Measurements from ENCODE around the gene TTC39C.

TTC39C gene

DNA sequence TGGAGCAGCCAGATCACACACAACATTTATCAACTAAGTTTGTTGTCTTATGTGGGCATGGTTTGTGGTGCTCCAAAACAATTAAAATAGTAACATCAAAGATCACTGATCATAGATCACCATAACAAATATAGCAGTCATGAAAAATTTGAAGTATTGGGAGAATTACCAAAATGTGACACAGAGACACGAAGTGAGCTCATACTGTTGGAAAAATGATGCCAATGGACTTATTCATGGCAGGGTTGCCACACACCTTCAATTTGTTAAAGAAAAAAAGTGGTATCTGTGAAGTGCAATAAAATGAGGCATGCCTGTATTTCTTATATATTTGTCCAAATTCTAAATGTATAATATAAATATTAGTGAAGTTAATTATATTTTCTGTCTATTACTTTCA lies 81.4 kb downstream of the TTC39C start:
- TF ChIP-seq EGR1 (IDR thresholded peaks at IDR 0.05) (no peak), TEAD4 (IDR thresholded peaks at IDR 0.05) (no peak), MAX (IDR thresholded peaks at IDR 0.05) (no peak), USF1 (IDR thresholded peaks at IDR 0.05) (no peak)

DNA sequence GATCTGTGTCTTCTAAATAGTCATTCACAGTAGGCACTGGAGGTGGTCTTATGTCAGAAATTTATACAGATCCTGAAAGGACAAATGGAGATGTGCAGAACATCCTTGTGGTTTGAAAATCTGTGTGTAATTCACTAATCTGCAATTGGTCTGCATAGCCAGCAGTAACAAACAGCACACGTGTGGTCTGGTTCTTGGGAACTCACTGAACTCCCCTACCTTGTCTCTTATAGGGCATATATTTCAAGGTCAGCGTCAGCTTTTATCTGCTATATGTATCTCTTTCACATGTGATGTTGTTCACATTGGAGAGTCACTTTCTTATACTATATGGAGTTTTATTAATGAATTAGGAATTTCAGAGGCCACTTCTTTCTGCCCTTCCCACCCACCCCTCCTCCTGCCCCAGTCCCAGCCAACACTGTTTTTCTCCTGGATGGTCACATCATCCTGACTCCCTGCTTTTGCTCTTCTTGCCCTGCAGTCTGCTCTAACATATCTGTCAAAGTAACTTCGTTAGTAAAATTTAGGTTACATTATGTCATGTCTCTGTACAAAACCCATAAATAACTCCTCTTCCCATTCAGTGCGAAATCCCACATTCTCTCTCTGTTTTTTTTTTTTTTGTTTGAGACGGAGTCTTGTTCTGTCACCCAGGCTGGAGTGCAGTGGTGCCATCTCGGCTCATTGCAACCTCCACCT lies 88.9 kb downstream of the TTC39C start:
- no peak for TF ChIP-seq MAX (IDR thresholded peaks at IDR 0.05)
- no peak for TF ChIP-seq CREB1 (IDR thresholded peaks at IDR 0.05; ENCODE audit: low read depth)
- no peak for TF ChIP-seq REST (IDR thresholded peaks at IDR 0.05; ENCODE audit: low read depth)
- no peak for TF ChIP-seq TCF12 (IDR thresholded peaks at IDR 0.05; ENCODE audit: low read depth)
- TF ChIP-seq ZBTB7A (IDR thresholded peaks at IDR 0.05; ENCODE audit: low read depth) = no peak
- no peak for TF ChIP-seq FOXM1 (IDR thresholded peaks at IDR 0.05; ENCODE audit: borderline replicate concordance, low read depth)
- no peak for TF ChIP-seq CEBPB (IDR thresholded peaks at IDR 0.05)
- TF ChIP-seq EP300 (IDR thresholded peaks at IDR 0.05; ENCODE audit: borderline replicate concordance) = no peak
- no peak for TF ChIP-seq EGR1 (IDR thresholded peaks at IDR 0.05)
- TF ChIP-seq TEAD4 (IDR thresholded peaks at IDR 0.05) = no peak
- no peak for TF ChIP-seq USF1 (IDR thresholded peaks at IDR 0.05)
- TF ChIP-seq NFIC (IDR thresholded peaks at IDR 0.05) = no peak
- TF ChIP-seq RAD21 (IDR thresholded peaks at IDR 0.05; ENCODE audit: low read depth) = no peak

DNA sequence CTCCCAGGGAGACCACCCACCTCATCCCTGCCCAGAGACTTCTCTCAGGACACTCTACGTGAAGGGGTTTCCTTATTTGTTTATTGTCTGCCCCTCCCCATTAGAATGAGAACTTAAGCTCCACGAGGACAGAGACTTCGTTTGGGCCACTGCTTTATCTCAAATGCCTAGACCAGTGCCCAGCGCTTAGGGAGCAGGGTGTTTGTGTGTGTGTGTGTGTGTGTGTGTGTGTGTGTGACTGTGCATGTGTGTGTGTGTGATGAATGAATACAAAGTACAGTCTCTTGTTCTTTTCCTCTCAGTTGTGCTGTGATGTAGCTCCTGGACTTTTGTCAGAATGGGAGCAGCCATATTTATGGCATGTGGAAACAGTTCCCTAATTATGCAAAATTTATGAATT lies 89.9 kb downstream of the TTC39C start:
- TF ChIP-seq CEBPB (IDR thresholded peaks at IDR 0.05) (no peak), YY1 (IDR thresholded peaks at IDR 0.05; ENCODE audit: low read depth) (no peak), TAF1 (IDR thresholded peaks at IDR 0.05; ENCODE audit: low read depth) (no peak)

- TF ChIP-seq EGR1 (IDR thresholded peaks at IDR 0.05) (no peak), TAF1 (IDR thresholded peaks at IDR 0.05; ENCODE audit: low read depth) (no peak), EP300 (IDR thresholded peaks at IDR 0.05; ENCODE audit: borderline replicate concordance) (no peak), YY1 (IDR thresholded peaks at IDR 0.05; ENCODE audit: low read depth) (no peak), USF1 (IDR thresholded peaks at IDR 0.05) (no peak), FOXM1 (IDR thresholded peaks at IDR 0.05; ENCODE audit: borderline replicate concordance, low read depth) (no peak), TCF12 (IDR thresholded peaks at IDR 0.05; ENCODE audit: low read depth) (no peak), MAX (IDR thresholded peaks at IDR 0.05) (no peak), RAD21 (IDR thresholded peaks at IDR 0.05; ENCODE audit: low read depth) (no peak), REST (IDR thresholded peaks at IDR 0.05; ENCODE audit: low read depth) (no peak), CEBPB (IDR thresholded peaks at IDR 0.05) (no peak), ZBTB7A (IDR thresholded peaks at IDR 0.05; ENCODE audit: low read depth) (no peak), CREB1 (IDR thresholded peaks at IDR 0.05; ENCODE audit: low read depth) (no peak), NFIC (IDR thresholded peaks at IDR 0.05) (no peak), TEAD4 (IDR thresholded peaks at IDR 0.05) (no peak)
Observed at GRCh38 chr18:24108641-24109040, 94.1 kb downstream of the TTC39C start.

- no peak for TF ChIP-seq FOXM1 (IDR thresholded peaks at IDR 0.05; ENCODE audit: borderline replicate concordance, low read depth)
- TF ChIP-seq RAD21 (IDR thresholded peaks at IDR 0.05; ENCODE audit: low read depth) = no peak
- no peak for TF ChIP-seq TAF1 (IDR thresholded peaks at IDR 0.05; ENCODE audit: low read depth)
- no peak for TF ChIP-seq EP300 (IDR thresholded peaks at IDR 0.05; ENCODE audit: borderline replicate concordance)
- TF ChIP-seq USF1 (IDR thresholded peaks at IDR 0.05) = no peak
- TF ChIP-seq TCF12 (IDR thresholded peaks at IDR 0.05; ENCODE audit: low read depth) = no peak
- TF ChIP-seq CREB1 (IDR thresholded peaks at IDR 0.05; ENCODE audit: low read depth) = no peak
- TF ChIP-seq EGR1 (IDR thresholded peaks at IDR 0.05) = no peak
- no peak for TF ChIP-seq TEAD4 (IDR thresholded peaks at IDR 0.05)
- TF ChIP-seq MAX (IDR thresholded peaks at IDR 0.05) = no peak
- no peak for TF ChIP-seq CEBPB (IDR thresholded peaks at IDR 0.05)
- no peak for TF ChIP-seq ZBTB7A (IDR thresholded peaks at IDR 0.05; ENCODE audit: low read depth)
- TF ChIP-seq NFIC (IDR thresholded peaks at IDR 0.05) = no peak
- no peak for TF ChIP-seq YY1 (IDR thresholded peaks at IDR 0.05; ENCODE audit: low read depth)
- no peak for TF ChIP-seq REST (IDR thresholded peaks at IDR 0.05; ENCODE audit: low read depth)
Observed at GRCh38 chr18:24111936-24112335, 97.4 kb downstream of the TTC39C start.

Measured in Ishikawa (cell line).